GM12874 (cell line): ENCODE measurements around the gene CARS1.

Experiments
- CTCF ChIP-seq: IDR thresholded peaks from 2 replicates; pipeline ENCODE4 v1.5.1; 2011; ENCODE audit warnings: low read depth, mild to moderate bottlenecking, control low read depth, low read length, moderate library complexity; ENCODE audit not compliant: insufficient read depth

Gene CARS1

GRCh38 chr11:2961080-2961479 lies 96.1 kb downstream of the CARS1 start:
- TF ChIP-seq CTCF = no peak

- no peak for TF ChIP-seq CTCF
Observed at GRCh38 chr11:2960139-2960538, 97.1 kb downstream of the CARS1 start.

GRCh38 chr11:2958251-2958650 lies 99.0 kb downstream of the CARS1 start:
- no peak for TF ChIP-seq CTCF

GRCh38 chr11:2955906-2956476 lies 101.2 kb downstream of the CARS1 start:
- no peak for TF ChIP-seq CTCF

GRCh38 chr11:2954263-2954662 lies 103.0 kb downstream of the CARS1 start:
- no peak for TF ChIP-seq CTCF

GRCh38 chr11:2952290-2952689 lies 104.9 kb downstream of the CARS1 start:
- TF ChIP-seq CTCF = no peak

GRCh38 chr11:2951231-2952110 lies 105.8 kb downstream of the CARS1 start:
- TF ChIP-seq CTCF = no peak
